ENCODE results near the gene CDC25B. TPM values are rescaled to one million over a fixed set of nuclear protein-coding genes. Genes with fewer than 3 reads are reported as not detected.

Gene CDC25B
- total and polyA plus RNA-seq, 2 donors (not counting 3 experiments of a cell fraction or from before 2014, with no cell fraction given) = 46.7 to 76.5 TPM

DNA sequence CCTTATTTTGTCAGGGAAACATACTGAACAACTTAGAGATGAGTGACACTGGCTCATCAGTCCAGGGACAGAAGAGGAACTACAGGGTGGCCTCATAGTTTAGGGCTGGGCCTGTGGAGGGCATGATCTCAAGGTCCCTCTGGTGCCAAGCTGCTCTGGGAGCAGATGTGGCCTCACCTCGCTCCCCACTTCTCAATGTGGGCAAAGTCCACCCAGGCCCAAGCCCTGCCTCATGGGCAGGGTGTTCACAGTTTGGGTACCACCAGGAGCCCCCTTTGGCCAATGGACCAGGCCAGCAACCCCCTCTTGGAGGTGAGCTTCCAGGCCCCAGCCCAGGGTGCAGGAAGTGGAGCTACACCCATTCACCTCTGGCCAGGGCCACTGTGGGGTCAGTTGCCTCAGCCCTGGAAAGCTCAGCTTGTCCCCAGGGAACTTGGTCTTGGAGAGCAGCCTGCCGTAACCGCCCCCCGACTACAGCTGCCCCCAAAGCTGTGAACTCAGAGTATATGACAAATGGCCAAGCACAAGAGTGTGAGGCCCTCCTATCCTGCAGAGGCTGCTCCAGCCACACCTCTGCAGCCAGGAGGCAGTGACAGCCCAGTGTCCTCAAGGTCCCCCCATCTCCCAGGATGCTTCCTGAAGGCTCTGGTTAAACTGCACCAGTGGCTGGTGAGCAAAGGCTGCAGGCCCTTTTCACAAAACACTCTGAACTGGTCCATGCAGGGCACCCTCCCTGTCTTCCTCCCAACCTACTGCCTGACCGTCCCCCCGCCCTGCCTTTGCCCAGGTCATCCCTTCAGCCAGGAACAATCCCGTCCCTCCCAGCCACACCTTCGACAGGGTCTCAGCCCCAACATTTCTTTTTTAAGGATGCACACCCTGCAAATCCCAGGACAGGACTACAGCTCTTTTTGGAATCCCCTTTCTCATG is 32.2 kb upstream of the CDC25B start:
- H3K4me3 ChIP-seq (replicated peaks in 1 of 3; ENCODE audit: insufficient read depth in 1 of 3, low read depth in 1 of 3, low read length in 3 of 3) = no peak overlapping the region
- FAIRE-seq (no peak), DNase-seq (ENCODE audit: low read depth, low spot score) (no peak)
- H2AFZ ChIP-seq (ENCODE audit: low read depth, low read length) = no peak overlapping the region
- H3K9me3 ChIP-seq (replicated peaks; ENCODE audit: control insufficient read depth, insufficient read depth, low read length) = no peaks in the 10 kb centered on the region
- no peaks in the 10 kb centered on the region for H3K36me3 ChIP-seq (ENCODE audit: control insufficient read depth in 2 of 2, extremely low read depth in 1 of 2, insufficient read depth in 2 of 2, low read length in 2 of 2)
- TF ChIP-seq, protein P1, sequence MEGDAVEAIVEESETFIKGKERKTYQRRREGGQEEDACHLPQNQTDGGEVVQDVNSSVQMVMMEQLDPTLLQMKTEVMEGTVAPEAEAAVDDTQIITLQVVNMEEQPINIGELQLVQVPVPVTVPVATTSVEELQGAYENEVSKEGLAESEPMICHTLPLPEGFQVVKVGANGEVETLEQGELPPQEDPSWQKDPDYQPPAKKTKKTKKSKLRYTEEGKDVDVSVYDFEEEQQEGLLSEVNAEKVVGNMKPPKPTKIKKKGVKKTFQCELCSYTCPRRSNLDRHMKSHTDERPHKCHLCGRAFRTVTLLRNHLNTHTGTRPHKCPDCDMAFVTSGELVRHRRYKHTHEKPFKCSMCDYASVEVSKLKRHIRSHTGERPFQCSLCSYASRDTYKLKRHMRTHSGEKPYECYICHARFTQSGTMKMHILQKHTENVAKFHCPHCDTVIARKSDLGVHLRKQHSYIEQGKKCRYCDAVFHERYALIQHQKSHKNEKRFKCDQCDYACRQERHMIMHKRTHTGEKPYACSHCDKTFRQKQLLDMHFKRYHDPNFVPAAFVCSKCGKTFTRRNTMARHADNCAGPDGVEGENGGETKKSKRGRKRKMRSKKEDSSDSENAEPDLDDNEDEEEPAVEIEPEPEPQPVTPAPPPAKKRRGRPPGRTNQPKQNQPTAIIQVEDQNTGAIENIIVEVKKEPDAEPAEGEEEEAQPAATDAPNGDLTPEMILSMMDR (IDR thresholded peaks at IDR 0.05; ENCODE audit: extremely low read depth in 1 of 2, insufficient read depth in 1 of 2, low read depth in 1 of 2, low read length in 2 of 2) = no peak
- TF ChIP-seq, protein P2, sequence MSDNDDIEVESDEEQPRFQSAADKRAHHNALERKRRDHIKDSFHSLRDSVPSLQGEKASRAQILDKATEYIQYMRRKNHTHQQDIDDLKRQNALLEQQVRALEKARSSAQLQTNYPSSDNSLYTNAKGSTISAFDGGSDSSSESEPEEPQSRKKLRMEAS (IDR thresholded peaks at IDR 0.05; ENCODE audit: insufficient read depth, insufficient read length) = no peak
- TF ChIP-seq POLR2A (IDR thresholded peaks at IDR 0.05; ENCODE audit: low read depth, low read length) (no peak), GATA2 (IDR thresholded peaks at IDR 0.05; ENCODE audit: insufficient read depth, insufficient read length, low read depth, low read length) (no peak), EZH2 (IDR thresholded peaks at IDR 0.05; ENCODE audit: borderline replicate concordance, low read depth, low read length, severe bottlenecking) (no peak)
- intact Hi-C loops (cut with micrococcal nuclease) = no loop called here
- no peaks in the 10 kb centered on the region for H4K20me1 ChIP-seq (replicated peaks; ENCODE audit: control insufficient read depth, extremely low read depth, insufficient read depth, low read length)
- peaks cover 23% of the 10 kb centered on the region for H3K4me1 ChIP-seq (ENCODE audit: control insufficient read depth, extremely low read depth, insufficient read depth, low read length)
- POLR2A ChIA-PET = no interaction called here
- H3K9ac ChIP-seq (replicated peaks; ENCODE audit: extremely low read depth, insufficient read depth, low read length) = no peak overlapping the region
- H3K9me1 ChIP-seq (replicated peaks; ENCODE audit: control insufficient read depth, extremely low read depth, insufficient read depth, low read length) = no peaks in the 10 kb centered on the region
- BruUV-seq (replicated peaks) = no TSS peak
- no peaks in the 10 kb centered on the region for H3K27me3 ChIP-seq (ENCODE audit: control insufficient read depth in 2 of 2, insufficient read depth in 2 of 2, low read length in 2 of 2)
- H3K27ac ChIP-seq (ENCODE audit: insufficient read depth, low read depth, low read length) = no peak overlapping the region
- H3K79me2 ChIP-seq (ENCODE audit: control insufficient read depth, insufficient read depth, low read length) = peaks cover 13% of the 10 kb centered on the region
- CTCF ChIA-PET = interaction anchor here (1.2 to 6.5 kb wide), 2 partner anchors 9 to 47 kb away, joined by 5 to 76 read pairs; no protein-coding TSS in a partner anchor
- dilution Hi-C loops (cut with MboI; ENCODE audit: extremely low pct_ligation_motif_present, low sequenced_read_pairs) = no loop called here
- no peak overlapping the region for H3K4me2 ChIP-seq (ENCODE audit: insufficient read depth, low read length)
